HEK293T (cell line): Measurements from ENCODE around the gene REELD1.

Experiments used
- ARNT ChIP-seq: fragments of 450-650 bp; IDR thresholded peaks from 2 replicates; pipeline ENCODE4 v1.6.1; 2017; ENCODE audit warnings: mild to moderate bottlenecking
- BHLHE40 ChIP-seq: fragments of 450-650 bp; IDR thresholded peaks from 2 replicates; pipeline ENCODE4 v1.6.1; 2016; ENCODE audit warnings: mild to moderate bottlenecking, moderate library complexity, borderline replicate concordance
- ELF4 ChIP-seq: fragments of 450-650 bp; IDR thresholded peaks from 2 replicates; pipeline ENCODE4 v1.6.1; 2017; ENCODE audit warnings: antibody characterized with exemption
- FOXK2 ChIP-seq: fragments of 450-650 bp; IDR thresholded peaks from 2 replicates; pipeline ENCODE4 v1.6.1; 2016; ENCODE audit warnings: mild to moderate bottlenecking
- FOXM1 ChIP-seq: fragments of 450-650 bp; IDR thresholded peaks from 2 replicates; pipeline ENCODE4 v1.6.1; 2017; ENCODE audit warnings: mild to moderate bottlenecking, borderline replicate concordance
- HDGF ChIP-seq: fragments of 450-650 bp; IDR thresholded peaks from 2 replicates; pipeline ENCODE4 v1.6.1; 2017; ENCODE audit warnings: antibody characterized with exemption, borderline replicate concordance
- L3MBTL2 ChIP-seq: fragments of 450-650 bp; conservative IDR thresholded peaks from 2 replicates; pipeline ENCODE4 v1.6.1; 2016; ENCODE audit warnings: mild to moderate bottlenecking
- SP1 ChIP-seq: fragments of 450-650 bp; IDR thresholded peaks from 2 replicates; pipeline ENCODE4 v1.6.1; 2017
- SUZ12 ChIP-seq: fragments of 450-650 bp; IDR thresholded peaks from 2 replicates; pipeline ENCODE4 v1.6.1; 2016; ENCODE audit warnings: mild to moderate bottlenecking
- TARDBP ChIP-seq: fragments of 450-650 bp; IDR thresholded peaks from 2 replicates; pipeline ENCODE4 v1.6.1; 2016
- ZNF384 ChIP-seq: fragments of 450-650 bp; IDR thresholded peaks from 2 replicates; pipeline ENCODE4 v1.6.1; 2016

- TF ChIP-seq SUZ12 (no peak), SP1 (no peak), BHLHE40 (no peak), FOXK2 (no peak), ARNT (no peak), TARDBP (no peak), HDGF (no peak), ELF4 (no peak), ZNF384 (no peak), FOXM1 (no peak), L3MBTL2 (no peak)
Observed at GRCh38 chr4:146269228-146269653, 54.9 kb downstream of the REELD1 start.
